C4-2B (cell line): ENCODE measurements around the gene SIRPG.
"Not testable (repeated sequence)": the region's sequence is repeated elsewhere in the genome, so short reads cannot be mapped to it uniquely, and the experiment has no call there.

Source experiments
- H3K27ac ChIP-seq: fragments of 450-650 bp; 2 replicates; pipeline ENCODE4 v1.5.1; 2017
- ZFX ChIP-seq: fragments of 450-650 bp; IDR thresholded peaks from 2 replicates; pipeline ENCODE4 v1.6.1; 2017
- TF ChIP-seq, protein P1 (sequence below): fragments of 450-650 bp; conservative IDR thresholded peaks from 2 replicates; pipeline ENCODE4 v1.5.1; 2017; ENCODE audit warnings: mild to moderate bottlenecking

Gene SIRPG

DNA sequence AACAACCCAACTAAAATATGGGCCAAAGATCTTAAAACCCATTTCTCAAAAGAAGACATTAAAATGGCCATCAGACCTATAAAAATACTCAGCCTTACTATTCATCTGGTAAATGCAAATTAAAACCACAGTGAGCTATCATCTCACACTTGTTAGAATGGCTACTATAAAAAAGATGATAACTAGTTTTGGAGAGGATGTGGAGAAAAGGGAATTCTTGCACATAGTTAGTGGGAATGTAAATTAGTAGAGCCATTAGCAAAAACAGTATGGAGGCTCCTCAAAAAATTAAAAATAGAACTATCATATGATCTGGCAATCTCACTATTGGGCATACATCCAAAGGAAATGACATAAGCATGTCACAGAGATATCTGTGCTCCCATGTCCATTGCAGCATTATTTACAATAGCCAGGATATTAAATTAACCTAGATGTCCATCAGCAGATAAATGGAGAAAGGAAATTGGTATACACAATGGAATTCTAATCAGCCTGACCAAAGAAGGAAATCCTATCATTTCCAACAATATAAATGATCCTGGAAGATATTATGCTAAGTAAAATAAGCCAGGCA, 40.6 kb downstream of the SIRPG start:
- no peak for TF ChIP-seq ZFX
- TF ChIP-seq, protein P1, sequence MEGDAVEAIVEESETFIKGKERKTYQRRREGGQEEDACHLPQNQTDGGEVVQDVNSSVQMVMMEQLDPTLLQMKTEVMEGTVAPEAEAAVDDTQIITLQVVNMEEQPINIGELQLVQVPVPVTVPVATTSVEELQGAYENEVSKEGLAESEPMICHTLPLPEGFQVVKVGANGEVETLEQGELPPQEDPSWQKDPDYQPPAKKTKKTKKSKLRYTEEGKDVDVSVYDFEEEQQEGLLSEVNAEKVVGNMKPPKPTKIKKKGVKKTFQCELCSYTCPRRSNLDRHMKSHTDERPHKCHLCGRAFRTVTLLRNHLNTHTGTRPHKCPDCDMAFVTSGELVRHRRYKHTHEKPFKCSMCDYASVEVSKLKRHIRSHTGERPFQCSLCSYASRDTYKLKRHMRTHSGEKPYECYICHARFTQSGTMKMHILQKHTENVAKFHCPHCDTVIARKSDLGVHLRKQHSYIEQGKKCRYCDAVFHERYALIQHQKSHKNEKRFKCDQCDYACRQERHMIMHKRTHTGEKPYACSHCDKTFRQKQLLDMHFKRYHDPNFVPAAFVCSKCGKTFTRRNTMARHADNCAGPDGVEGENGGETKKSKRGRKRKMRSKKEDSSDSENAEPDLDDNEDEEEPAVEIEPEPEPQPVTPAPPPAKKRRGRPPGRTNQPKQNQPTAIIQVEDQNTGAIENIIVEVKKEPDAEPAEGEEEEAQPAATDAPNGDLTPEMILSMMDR: no peak
- no peak overlapping the region for H3K27ac ChIP-seq

DNA sequence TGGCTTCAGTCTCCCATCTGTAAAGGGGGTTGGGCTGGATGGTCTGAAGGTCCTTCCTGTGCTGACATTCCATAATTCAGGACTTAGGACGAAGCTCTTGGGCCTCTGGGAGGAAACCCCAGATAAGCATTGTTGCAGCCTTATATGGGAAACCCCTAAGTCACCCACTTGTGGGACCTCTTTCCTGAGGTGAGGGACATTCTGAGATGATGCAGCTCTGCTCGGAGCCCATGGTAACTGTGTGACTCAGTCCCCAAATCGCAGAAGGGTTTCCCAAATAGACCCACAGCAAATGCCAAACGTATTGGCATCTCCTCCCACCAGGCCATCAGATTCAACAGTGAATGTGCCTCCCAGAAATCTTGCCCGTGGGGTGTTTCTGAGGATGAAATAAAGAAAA, 47.2 kb downstream of the SIRPG start:
- not testable (repeated sequence) for H3K27ac ChIP-seq

DNA sequence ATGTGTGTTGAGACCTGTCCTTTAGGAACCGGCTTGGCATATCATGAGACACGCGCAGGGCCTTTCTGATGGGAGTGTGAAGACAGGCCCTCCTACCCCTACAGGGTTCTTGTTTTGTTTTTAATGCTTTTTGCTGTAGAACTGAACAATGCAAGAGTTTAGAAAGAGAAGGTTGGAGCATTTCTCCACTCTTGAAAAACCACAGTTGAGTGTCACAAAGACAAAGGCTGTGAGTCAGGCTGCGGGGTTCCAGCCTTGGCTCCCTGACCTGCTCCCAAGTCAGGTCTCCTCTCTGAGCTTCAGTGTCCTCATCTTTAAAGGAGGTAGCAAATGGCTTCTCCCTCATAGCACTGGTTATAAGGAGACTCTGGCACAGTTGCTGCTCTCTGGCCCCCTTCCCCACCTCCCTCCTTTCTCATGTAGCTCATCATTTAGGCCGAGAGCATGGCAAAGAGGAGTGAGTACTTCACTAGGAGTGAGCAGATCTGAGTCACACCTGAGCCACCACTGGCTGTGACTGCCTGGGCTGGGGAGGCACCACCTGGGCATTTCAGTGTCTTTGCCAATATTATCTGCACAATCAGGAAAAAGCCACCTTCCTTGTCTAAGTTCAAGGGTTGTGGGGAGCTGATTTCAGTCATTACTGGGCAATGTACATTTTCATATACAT, 48.8 kb downstream of the SIRPG start:
- not testable (repeated sequence) for H3K27ac ChIP-seq

DNA sequence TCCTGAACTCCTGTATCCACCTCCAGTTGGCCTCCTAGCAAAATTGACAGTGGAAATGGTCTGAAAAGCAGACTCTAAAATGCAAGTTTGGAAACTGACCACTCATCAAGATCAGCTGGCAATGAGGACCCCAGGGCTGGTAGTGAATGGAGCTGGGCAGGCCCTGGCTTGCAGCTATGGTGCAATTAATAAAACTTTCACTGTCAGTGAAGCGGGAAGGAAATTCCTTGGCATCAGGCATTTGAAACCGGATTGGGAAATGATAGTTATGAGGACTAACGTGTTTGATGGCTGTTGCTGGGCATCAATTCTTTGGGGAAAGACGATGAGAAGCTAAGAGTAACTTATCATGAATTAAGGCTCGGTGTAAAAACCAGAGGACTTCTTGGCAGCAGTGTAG, 56.8 kb downstream of the SIRPG start:
- no peak overlapping the region for H3K27ac ChIP-seq
- TF ChIP-seq ZFX: no peak
- TF ChIP-seq, protein P1: no peak

DNA sequence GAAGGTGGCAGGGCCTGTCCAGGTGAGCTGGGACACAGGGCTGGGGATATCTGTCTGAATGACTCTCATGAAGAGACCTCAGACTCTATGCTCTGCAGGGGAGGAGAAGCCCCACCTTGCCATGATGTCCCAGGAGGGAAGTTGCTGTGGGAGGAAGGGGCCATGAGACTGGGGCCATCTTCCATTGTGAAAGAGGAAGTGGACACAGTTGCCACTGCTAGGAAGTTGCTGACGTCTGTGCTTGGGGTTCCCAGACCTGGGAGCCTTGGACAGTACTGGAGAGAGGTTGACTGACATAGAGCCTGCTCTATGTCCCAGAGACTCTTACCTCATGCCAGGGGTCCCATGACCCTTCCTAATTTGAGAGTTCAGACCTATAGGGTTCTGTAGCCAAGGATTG, 62.2 kb downstream of the SIRPG start:
- H3K27ac ChIP-seq: no peak overlapping the region
- TF ChIP-seq, protein P1: no peak
- TF ChIP-seq ZFX: no peak

DNA sequence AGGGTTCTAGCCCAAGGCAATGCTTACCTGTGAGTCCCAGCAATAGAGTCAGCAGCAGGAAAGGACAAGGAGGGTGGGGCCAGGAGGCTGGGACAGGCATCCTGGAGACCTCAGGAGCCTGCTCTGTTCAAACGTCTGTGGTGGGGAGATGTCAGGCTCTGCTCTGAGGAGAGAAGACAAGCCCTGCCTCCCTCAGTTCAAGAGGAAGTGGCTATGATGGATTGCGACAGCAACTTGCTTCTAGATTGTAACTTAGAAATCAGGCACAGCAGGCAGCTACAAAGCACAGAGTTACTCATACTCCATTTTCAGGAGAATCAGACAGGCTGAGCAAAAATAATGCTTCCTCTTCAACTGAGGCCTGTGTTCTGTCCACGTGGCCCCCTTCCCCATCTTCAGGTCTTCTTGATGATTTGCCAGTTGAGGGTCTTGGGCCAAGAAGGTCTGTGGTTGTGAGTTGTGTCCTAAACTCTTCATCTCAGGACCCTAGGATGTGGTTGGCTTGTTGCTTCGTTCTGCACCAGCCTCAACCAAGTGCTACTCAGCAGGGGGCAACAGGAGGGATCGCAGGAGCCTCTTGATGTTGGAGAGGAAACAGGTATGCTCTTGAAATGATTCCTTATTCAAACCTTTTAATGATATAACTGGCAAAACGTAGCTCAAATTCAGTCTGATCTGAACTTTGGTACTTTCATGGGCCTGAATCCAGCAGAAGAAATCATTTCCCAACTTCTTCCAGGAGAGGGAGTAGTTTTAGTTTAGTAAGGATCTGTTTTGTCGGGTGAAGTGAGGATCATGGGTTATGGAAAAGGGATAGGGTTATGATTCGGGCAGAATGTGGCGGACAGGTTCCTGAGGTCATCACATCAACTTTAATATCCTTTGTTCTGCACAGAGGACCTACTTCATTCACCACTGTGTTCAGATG, 68.8 kb downstream of the SIRPG start:
- TF ChIP-seq, protein P1: no peak
- TF ChIP-seq ZFX: no peak
- H3K27ac ChIP-seq: no peak overlapping the region

DNA sequence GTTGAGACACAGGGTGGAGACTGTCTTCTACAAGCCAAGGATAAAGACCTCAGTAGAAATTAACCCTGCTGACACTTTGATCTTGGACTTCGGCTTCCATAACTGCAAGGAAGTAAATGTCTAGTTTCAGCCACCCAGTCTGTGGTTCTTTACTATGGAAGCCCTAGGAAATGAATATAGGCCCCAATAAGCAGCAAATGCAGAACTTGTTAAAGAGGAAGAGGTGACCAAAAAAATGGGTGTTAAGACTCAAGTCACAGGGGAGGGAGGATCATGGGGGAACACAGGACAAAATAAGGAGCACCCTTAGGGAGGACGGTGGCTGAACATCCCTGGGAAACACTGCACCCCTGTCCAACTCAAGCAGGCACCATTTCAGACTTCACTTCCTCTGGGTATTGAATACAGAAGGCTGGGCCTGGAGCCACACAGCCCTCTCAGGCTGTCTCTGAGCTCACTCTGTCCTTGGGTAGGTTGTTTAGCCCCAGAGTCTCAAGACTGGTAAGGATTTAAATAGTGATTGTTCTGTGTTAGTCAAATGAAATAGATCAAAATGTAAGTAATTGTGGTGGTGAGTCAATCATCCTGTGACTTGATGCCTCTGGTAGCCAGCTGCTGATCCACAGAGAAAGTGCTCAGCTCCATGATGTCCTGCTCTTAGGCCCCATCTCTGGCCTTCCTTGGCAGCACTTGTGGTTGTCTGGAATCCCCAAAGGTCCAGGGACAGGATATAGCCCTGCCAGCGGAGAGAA, 69.6 kb downstream of the SIRPG start:
- TF ChIP-seq, protein P1: no peak
- TF ChIP-seq ZFX: no peak
- H3K27ac ChIP-seq: no peak overlapping the region

DNA sequence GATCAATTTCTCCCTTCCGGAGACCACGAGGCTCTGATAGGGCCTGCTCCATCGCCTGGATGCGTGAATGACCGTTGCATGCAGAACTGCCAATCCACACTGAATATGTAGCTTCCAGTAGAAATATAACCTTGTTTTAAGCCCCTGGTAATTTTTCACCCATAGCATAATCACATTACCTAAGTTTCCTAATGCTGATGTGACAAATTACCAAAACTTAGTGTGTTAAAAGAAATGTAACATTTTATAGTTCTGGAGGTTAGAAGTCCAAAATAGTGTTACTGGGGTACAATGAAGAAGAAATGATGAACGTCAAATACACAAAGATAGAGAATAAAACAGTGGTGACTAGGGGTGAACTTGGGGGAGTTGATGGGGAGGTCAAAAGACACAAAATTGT, 78.1 kb downstream of the SIRPG start:
- TF ChIP-seq, protein P1: no peak
- no peak for TF ChIP-seq ZFX
- no peak overlapping the region for H3K27ac ChIP-seq
